ENCODE results near the gene PCDHB7. TPM values are rescaled to one million over a fixed set of nuclear protein-coding genes. Genes with fewer than 3 reads are reported as not detected.
"Not testable (repeated sequence)": the region's sequence is repeated elsewhere in the genome, so short reads cannot be mapped to it uniquely, and the experiment has no call there.

PCDHB7 gene
- total RNA-seq, 6 donors from 2014 or later, result 0.30 to 2.9 (median 1.8) TPM

GRCh38 chr5:141155540-141156374, 16.7 kb upstream of the PCDHB7 start:
- peaks cover 13 to 52% (median 48%) of the 10 kb centered on the region in 4 donors for H3K9me3 ChIP-seq
- no peaks in the 10 kb centered on the region for H3K27me3 ChIP-seq
- H3K36me3 ChIP-seq, result no peaks in the 10 kb centered on the region
- no peak for ATAC-seq (ENCODE audit: low FRiP score in 2 of 2)
- H3K27ac ChIP-seq, result no peak overlapping the region
- H3K4me3 ChIP-seq, result no peak overlapping the region
- no peak for DNase-seq
- WGBS, 2 donors, result 32 to 38% methylated on average over 21 of the region's 21 CpGs
- H3K4me1 ChIP-seq, result no peaks in the 10 kb centered on the region
- TF ChIP-seq POLR2A (IDR thresholded peaks at IDR 0.05) (no peak), CTCF (IDR thresholded peaks at IDR 0.05) (no peak), EP300 (IDR thresholded peaks at IDR 0.05) (no peak), POLR2AphosphoS5 (IDR thresholded peaks at IDR 0.05) (no peak)

GRCh38 chr5:141157356-141157755, 15.1 kb upstream of the PCDHB7 start:
- WGBS, 2 donors, result 45 to 60% methylated on average over 1 to 22 of the region's 38 CpGs
- peaks cover 10 to 43% (median 36%) of the 10 kb centered on the region in 4 donors for H3K9me3 ChIP-seq
- DNase-seq, result peak in 1 of 2 donors; percentile 64
- H3K4me1 ChIP-seq; ATAC-seq (ENCODE audit: low FRiP score in 2 of 2); H3K36me3 ChIP-seq; H3K4me3 ChIP-seq; H3K27me3 ChIP-seq; H3K27ac ChIP-seq: not testable (repeated sequence)

GRCh38 chr5:141157901-141158300, 14.5 kb upstream of the PCDHB7 start:
- WGBS, 2 donors, result 37% methylated on average over 19 of the region's 28 CpGs; no CpG with 5 or more reads in 1 of the 2 donors
- not testable (repeated sequence) for H3K4me1 ChIP-seq; H3K36me3 ChIP-seq; H3K27ac ChIP-seq; H3K4me3 ChIP-seq; H3K27me3 ChIP-seq; ATAC-seq (ENCODE audit: low FRiP score in 2 of 2)
- H3K9me3 ChIP-seq, result peaks cover 8 to 46% (median 37%) of the 10 kb centered on the region in 4 donors
- DNase-seq, result peak in 1 of 2 donors; percentile 61

GRCh38 chr5:141174291-141175104, 2.1 kb downstream of the PCDHB7 start:
- WGBS, 2 donors, result 33 to 51% methylated on average over 32 to 76 of the region's 79 CpGs
- H3K27me3 ChIP-seq; H3K4me3 ChIP-seq; H3K4me1 ChIP-seq; H3K27ac ChIP-seq; H3K36me3 ChIP-seq; ATAC-seq (ENCODE audit: low FRiP score in 2 of 2): not testable (repeated sequence)
- peaks cover 17 to 50% (median 31%) of the 10 kb centered on the region in 4 donors for H3K9me3 ChIP-seq
- DNase-seq, result peak in 1 of 2 donors; percentile 85

- 55 to 68% methylated on average over 1 of the region's 1 CpG for WGBS, 2 donors
- H3K27ac ChIP-seq, result no peak overlapping the region
- no peak overlapping the region for H3K4me3 ChIP-seq
- H3K36me3 ChIP-seq, result no peaks in the 10 kb centered on the region
- TF ChIP-seq EP300 (IDR thresholded peaks at IDR 0.05) (no peak), POLR2A (IDR thresholded peaks at IDR 0.05) (no peak), POLR2AphosphoS5 (IDR thresholded peaks at IDR 0.05) (no peak)
- no peaks in the 10 kb centered on the region for H3K4me1 ChIP-seq
- ATAC-seq (ENCODE audit: low FRiP score in 2 of 2), result no peak
- no peak for DNase-seq
- no peaks in the 10 kb centered on the region for H3K27me3 ChIP-seq
- H3K9me3 ChIP-seq, result peaks cover 17 to 50% (median 35%) of the 10 kb centered on the region in 4 donors
These were observed 3.5 kb downstream of the PCDHB7 start for GRCh38 chr5:141175933-141176332.

GRCh38 chr5:141177577-141178191, 5.2 kb downstream of the PCDHB7 start, which contains the start of gene PCDHB8:
PCDHB8 (plus strand) TSS chr5:141177790; CDS start chr5:141178035, 245 bp downstream.
- H3K9me3 ChIP-seq, result peaks cover 17 to 56% (median 39%) of the 10 kb centered on the region in 4 donors
- peak in 1 of 2 donors; percentile 47 for ATAC-seq (ENCODE audit: low FRiP score in 2 of 2)
- H3K36me3 ChIP-seq, H3K4me1 ChIP-seq, H3K4me3 ChIP-seq, H3K27me3 ChIP-seq, H3K27ac ChIP-seq, DNase-seq: not testable (repeated sequence)
- 30 to 32% methylated on average over 14 of the region's 18 CpGs for WGBS, 2 donors

- peak in 1 of 2 donors; percentile 85 for DNase-seq
- not testable (repeated sequence) for H3K36me3 ChIP-seq; H3K4me1 ChIP-seq; H3K27me3 ChIP-seq; ATAC-seq (ENCODE audit: low FRiP score in 2 of 2); H3K27ac ChIP-seq; H3K4me3 ChIP-seq
- WGBS, 2 donors, result 46 to 48% methylated on average over 22 to 35 of the region's 39 CpGs
- peaks cover 17 to 58% (median 41%) of the 10 kb centered on the region in 4 donors for H3K9me3 ChIP-seq
These were observed 6.9 kb downstream of the PCDHB7 start for GRCh38 chr5:141179371-141179770.

- not testable (repeated sequence) for H3K27ac ChIP-seq; ATAC-seq (ENCODE audit: low FRiP score in 2 of 2); H3K4me1 ChIP-seq; H3K36me3 ChIP-seq; H3K4me3 ChIP-seq; H3K27me3 ChIP-seq
- peak in 1 of 2 donors; percentile 70 for DNase-seq
- 37 to 51% methylated on average over 14 to 22 of the region's 32 CpGs for WGBS, 2 donors
- peaks cover 13 to 57% (median 41%) of the 10 kb centered on the region in 4 donors for H3K9me3 ChIP-seq
These were observed 7.4 kb downstream of the PCDHB7 start for GRCh38 chr5:141179876-141180275.

All from upper lobe of left lung (tissue), 6 donors.